Activated CD4-positive, CD25-positive, alpha-beta regulatory T cell treated with anti-CD3 and anti-CD28 coated beads, Interleukin-2, amount 50 U/mL, for 24 hours (primary cell): ENCODE results near the gene ARPC2.
A peak's percentile ranks its signal among the peaks of the same experiment; 100 is the strongest.

Experiments used
- ATAC-seq, 2 donors: fragments of 150-1000 bp; cut with Tn5 transposase; one replicate each; pipeline ENCODE4 v1.10.0; 2021; ENCODE audit warnings: mild to moderate bottlenecking in 1 of 2, moderate library complexity in 1 of 2

The ARPC2 gene

GRCh38 chr2:218255446-218255845 lies 38.5 kb downstream of the ARPC2 start:
- peak; percentile 47 to 76 for ATAC-seq

DNA sequence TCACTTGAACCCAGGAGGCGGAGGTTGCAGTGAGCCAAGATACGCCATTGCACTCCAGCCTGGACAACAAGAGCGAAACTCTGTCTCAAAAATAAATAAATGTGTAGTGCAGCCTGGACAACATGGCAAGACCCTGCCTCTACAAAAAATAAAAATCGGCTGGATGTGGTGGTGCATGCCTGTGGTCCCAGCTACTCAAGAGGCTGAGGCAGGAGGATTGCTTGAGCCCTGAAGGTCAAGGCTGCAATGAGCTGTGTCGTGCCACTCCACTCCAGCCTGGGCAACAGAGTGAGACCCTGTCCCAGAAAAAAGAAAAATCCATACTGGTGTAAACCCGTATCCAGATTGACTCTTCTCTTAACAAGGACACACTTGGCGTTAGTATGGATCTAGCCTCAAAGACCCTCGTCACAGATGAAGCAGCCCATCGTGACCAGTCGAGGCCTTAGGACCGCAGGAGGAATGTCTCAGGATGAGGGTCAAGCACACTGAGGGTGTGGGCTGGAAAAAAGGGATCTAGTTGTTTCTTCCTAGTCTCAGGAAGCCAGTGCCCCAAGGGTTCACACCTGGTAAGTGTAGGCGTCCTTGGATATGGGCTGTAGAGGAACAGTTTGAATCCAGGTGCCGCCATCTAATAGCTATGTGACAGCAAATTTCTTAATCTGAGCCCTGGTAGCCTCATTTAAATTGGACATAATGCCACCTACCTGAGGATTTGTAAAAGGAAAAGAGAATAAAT lies 39.8 kb downstream of the ARPC2 start:
- ATAC-seq, result no peak

DNA sequence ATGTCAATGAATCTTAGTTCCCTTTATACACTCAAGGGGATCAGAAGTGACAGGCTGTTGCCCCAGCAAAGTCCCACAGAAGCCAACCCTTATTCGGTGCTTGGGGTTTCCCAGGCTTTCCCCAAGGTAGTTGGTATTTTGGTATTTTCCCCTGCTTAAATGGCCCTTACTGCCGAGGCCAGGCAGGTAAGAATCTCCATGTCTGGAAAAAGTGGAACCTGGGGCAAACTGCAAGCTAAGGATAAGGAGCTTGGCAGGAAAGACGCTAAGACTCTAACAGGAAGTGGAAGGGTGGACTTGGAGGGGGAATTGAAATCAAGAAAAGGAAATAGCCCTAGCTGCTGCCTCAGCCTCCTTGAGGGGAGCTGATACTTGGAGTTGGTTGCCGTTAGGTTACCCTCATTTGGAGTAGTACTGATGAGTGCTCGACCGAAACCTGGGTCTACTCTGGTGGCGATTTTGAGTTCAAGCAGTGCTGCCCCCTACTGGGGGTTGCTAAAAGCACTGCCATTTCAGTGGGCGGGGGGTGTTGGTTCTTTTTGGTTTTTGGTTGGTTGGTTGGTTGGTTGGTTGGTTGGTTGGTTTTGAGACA lies 40.5 kb downstream of the ARPC2 start:
- peak; percentile 60 to 64 for ATAC-seq

GRCh38 chr2:218259099-218259961 lies 42.3 kb downstream of the ARPC2 start:
- no peak for ATAC-seq

- ATAC-seq, result no peak
These were observed 43.2 kb downstream of the ARPC2 start for GRCh38 chr2:218260166-218260565.

- no peak for ATAC-seq
These were observed 43.9 kb downstream of the ARPC2 start, which contains the start of gene GPBAR1 for GRCh38 chr2:218260742-218261422. Gene GPBAR1 (plus strand): TSS chr2:218261015. CDS start chr2:218262725, 1,710 bp downstream.

- no peak for ATAC-seq
These were observed 44.6 kb downstream of the ARPC2 start for GRCh38 chr2:218261423-218262236.

- ATAC-seq, result no peak
These were observed 45.2 kb downstream of the ARPC2 start for GRCh38 chr2:218262237-218262600.

- ATAC-seq, result no peak
These were observed 45.9 kb downstream of the ARPC2 start for GRCh38 chr2:218262631-218263586.

DNA sequence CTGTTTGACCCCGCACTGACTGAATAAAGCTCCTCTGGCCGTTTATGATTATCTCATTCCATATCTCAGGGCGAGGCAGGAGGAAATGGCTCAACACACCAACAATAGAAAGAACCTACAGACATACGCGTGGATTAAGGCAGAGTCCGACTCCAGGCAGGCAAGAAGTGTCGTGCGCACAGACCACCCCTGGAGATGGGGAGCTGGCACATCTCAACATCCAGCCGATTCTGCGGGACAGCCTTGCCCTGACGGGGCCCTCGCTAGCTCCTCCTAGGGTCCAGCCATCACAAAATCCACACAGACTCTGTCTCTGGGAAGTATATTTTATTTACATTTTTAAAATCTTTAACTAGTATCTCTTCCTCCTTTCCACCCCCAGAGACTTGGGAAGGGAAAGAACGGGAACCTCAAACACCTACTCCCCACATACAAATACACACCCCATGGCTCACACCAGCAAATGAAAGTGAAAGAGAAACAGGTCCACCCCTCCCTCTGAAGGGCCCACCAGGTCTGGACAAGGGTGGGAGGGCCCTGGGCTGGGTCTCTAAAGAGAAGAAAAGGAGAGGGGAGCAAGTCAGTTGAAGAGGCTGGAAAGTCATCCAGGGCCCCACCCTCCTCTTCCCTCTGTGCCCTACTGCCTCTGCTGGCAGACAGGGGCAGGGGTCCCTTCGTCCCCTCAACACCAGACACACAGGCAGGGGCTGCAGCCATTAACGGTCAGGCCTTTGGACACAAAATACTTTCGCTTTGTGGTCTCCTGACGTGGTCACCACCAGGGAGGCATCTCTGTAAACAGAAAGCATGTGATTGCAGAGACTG lies 47.0 kb downstream of the ARPC2 start:
- peak; percentile 44 to 58 for ATAC-seq

GRCh38 chr2:218264773-218265561 lies 48.0 kb downstream of the ARPC2 start:
- no peak for ATAC-seq

- ATAC-seq, result no peak
These were observed 48.6 kb downstream of the ARPC2 start for GRCh38 chr2:218265626-218266025.

DNA sequence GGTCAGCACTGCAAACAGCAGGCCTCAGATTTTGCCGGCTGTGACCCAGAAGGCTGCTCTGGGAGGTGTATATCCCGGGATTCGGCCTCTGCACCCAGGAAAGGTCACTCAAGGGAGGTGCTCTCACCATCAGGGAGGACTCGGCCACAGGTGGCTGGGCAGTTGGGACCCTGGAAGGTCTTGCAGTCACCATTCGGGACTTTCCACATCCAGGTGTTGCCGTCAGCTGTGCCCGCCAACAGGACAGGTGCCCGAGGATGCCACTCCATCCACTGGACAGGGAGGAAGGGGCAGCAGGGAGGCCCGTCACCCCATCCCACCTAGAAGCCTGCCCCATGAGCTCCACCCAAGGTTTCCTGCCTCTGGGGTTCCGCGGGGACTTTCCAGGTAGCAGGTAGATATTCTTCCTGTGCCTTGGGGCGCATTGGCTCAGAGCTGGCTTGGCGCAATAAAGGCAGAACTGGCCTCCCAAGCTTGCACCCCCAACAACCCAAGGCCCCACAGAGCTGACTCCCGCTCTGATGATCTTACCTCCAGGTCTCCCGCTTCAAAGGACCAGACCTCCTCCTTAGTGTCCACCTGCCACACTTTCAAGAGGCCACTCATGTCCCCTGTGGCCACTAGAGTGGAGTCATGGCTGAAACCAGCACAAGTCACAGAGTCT lies 49.5 kb downstream of the ARPC2 start:
- ATAC-seq, result no peak

DNA sequence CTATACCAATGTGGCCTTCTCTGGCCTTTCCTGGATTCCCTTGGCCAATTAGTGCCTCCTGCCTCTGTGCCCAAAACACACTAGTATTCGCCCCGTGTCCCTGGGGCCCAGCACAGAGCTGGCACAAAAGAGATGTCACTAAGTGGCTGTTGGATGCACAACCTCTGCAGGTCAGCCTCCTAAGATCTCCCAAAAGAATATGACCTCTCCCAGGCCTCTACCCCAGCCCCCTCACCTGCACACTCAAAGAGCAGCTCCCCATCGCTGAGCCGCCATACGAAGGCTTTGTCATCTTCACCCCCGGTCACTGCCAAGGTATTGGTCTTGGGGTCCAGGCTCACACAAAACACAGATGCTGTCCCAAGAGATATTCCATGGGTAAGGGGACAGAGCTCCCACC lies 50.3 kb downstream of the ARPC2 start:
- no peak for ATAC-seq

DNA sequence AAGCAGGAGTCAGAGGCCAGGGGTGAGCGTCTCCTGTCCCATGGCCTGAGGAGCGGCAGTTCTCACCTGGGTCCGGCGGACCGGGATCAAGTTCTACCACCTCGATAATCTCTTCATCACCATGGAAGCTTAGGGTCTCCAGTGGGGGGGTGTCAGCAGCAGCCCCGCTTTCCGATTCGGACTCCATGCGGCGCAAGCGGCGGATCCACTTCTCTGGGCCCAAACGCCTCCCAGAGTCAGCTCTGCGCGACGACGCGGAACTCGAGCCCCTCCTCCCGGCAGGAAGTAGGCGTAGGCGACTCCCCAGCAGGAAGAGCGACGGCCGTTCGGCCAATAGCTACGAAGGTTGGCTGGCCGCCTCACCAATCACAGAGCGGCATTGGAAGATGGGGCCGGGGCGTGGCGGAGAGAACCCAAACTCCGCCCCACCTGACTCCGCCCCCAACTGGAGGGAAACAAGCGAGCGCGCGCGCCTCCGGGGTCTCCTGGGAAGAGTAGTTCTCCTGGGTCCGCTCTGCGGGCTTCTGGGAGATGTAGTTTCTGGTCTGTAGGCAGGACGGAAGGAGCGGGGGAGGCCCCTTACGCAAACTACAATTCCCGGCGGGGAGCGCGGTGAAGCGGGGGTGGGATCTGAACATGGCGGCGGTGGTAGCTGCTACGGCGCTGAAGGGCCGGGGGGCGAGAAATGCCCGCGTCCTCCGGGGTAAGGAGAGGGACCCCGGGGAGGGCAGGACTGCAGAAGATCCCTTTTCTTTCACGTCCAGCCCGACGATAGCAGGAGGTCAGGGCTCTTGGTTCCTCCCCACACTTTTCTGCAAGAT lies 53.1 kb downstream of the ARPC2 start, which contains the start of the genes AAMP and PNKD:
Gene AAMP, minus strand, starts transcription at position 238 of the 821 bp plus-strand sequence. Its CDS starts 51 bp downstream, at position 187.
Gene PNKD, plus strand, starts transcription at position 620 of the 821 bp plus-strand sequence. Its CDS starts 17 bp downstream, at position 637.
- peak; percentile 94 to 95 for ATAC-seq

DNA sequence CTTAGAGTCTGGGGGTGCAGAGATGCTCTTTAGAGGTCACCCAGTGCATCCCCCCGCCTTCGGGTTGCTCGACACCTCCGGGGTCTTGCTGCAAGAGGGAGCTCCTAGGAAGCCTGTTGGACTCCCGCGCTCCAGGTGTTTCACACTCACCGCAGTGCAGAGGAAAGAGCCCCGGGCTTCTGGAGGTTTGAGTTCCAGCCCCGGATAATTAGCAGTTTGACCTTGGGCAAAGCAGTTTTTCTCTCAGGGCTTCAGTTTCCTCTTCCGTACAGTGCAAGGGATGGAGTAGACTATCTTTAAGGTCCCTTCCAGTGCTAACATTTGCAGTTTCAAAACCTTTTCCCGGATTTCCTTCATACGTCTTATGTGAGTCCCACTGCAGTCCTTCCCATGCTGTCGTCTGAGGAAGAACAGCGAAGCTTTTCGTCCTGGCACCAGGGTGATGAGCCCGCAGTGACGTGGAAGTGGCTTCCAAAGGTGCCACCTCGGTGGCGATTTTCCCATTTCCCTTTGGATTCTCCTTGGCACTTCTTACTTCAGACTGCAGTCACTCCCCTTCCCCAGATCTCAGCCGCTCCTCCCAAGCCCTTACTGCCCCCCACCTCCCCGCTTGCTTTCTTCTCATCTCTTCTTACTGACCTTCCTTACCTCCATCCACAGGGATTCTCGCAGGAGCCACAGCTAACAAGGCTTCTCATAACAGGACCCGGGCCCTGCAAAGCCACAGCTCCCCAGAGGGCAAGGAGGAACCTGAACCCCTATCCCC lies 53.9 kb downstream of the ARPC2 start:
- no peak for ATAC-seq

GRCh38 chr2:218271487-218271797 lies 54.5 kb downstream of the ARPC2 start:
- ATAC-seq, result no peak
